Kidney (tissue), 14 donors: ENCODE data around the gene DICER1. TPM values are rescaled to one million over a fixed set of nuclear protein-coding genes. Genes with fewer than 3 reads are reported as not detected.

Experiments used
- DNase-seq, 5 donors: peaks; one replicate each; pipeline ENCODE4 v3.0.0-alpha.2; 2013 to 2020
- FAIRE-seq: peaks from 2 replicates; lab custom pipeline; 2012; peaks lifted over from hg19 to GRCh38; lab: Jason Lieb, UNC
- H3K27ac ChIP-seq, 2 donors: one replicate each; pipeline ENCODE4 v1.7.0; 2013; ENCODE audit warnings: low read depth in 2 of 2, low read length in 2 of 2, inconsistent platforms in 1 of 2
- H3K27me3 ChIP-seq: one replicate; pipeline ENCODE4 v1.7.1; 2013; ENCODE audit warnings: low read length, inconsistent platforms; ENCODE audit not compliant: control insufficient read depth, insufficient read depth
- H3K36me3 ChIP-seq, 3 donors: one replicate each; pipeline versions ENCODE4 v1.7.0 to v1.7.1; 2013; ENCODE audit warnings: low read length in 3 of 3, control low read depth in 1 of 3, inconsistent platforms in 1 of 3; ENCODE audit not compliant: insufficient read depth in 3 of 3, control insufficient read depth in 2 of 3
- H3K4me1 ChIP-seq, 3 donors: one replicate each; pipeline versions ENCODE4 v1.7.0 to v1.7.1; 2013; ENCODE audit warnings: low read length in 3 of 3, inconsistent platforms in 1 of 3, low read depth in 1 of 3; ENCODE audit not compliant: control insufficient read depth in 2 of 3, insufficient read depth in 2 of 3
- H3K4me3 ChIP-seq, 3 donors: one replicate each; pipeline versions ENCODE4 v1.7.0 to v1.8.1; 2013; ENCODE audit warnings: low read length in 3 of 3, control low read depth in 1 of 3, inconsistent platforms in 1 of 3
- H3K9ac ChIP-seq, 3 donors: one replicate each; pipeline versions ENCODE4 v1.7.0 to v1.7.1; 2013; ENCODE audit warnings: low read length in 3 of 3, control low read depth in 1 of 3, inconsistent platforms in 1 of 3
- H3K9me3 ChIP-seq, 3 donors: one replicate each; pipeline versions ENCODE4 v1.7.0 to v1.7.1; 2013; ENCODE audit warnings: low read length in 3 of 3, control low read depth in 1 of 3, inconsistent platforms in 1 of 3; ENCODE audit not compliant: control insufficient read depth in 2 of 3, insufficient read depth in 1 of 3
- CTCF ChIP-seq: IDR thresholded peaks from 3 replicates; pipeline ENCODE4 v1.5.1; 2012; ENCODE audit warnings: mild to moderate bottlenecking, moderate library complexity, borderline replicate concordance; ENCODE audit not compliant: insufficient read depth; ENCODE audit errors: extremely low read depth
- intact Hi-C: fragments of 100-400 bp; cut with DNase I; formaldehyde crosslinking; loops from one replicate; pipeline ENCODE4 v1.11.1; 2022
- polyA plus RNA-seq: library from polyadenylated mRNA; stranded (reverse); fragments of 350-450 nt; fragmentation: Illumina TruSeq; extraction: RNeasy Lipid Tissue Mini Kit (QIAGEN cat#74804); gene quantifications from one replicate; pipeline ENCODE4 v1.2.3, GENCODE V29; 2014; ENCODE audit warnings: low read depth, low replicate concordance; ENCODE audit not compliant: insufficient read depth
- total RNA-seq: library from RNA; stranded (reverse); fragmentation: NEBNext Ultra II Directional; extraction: Animal tissue kit (Norgen Biotek cat#: 25700); gene quantifications from one replicate; pipeline ENCODE4 v1.2.1, GENCODE V29; 2021
- donor health status: control.
- donor health status: control.
- donor health status: control.
- donor health status: control.
- donor health status: control.
- donor health status: DM: yes; HTN: yes; CAD: no.
- donor health status: Normal renal cell carcinoma (clear cell type).

DICER1 gene
- total and polyA plus RNA-seq, 2 donors from 2014 or later, result 6.0 to 83.6 TPM

- H3K9ac ChIP-seq, result no peak overlapping the region
- H3K36me3 ChIP-seq, result peaks cover 3 to 5% (median 4%) of the 10 kb centered on the region in 3 donors
- H3K27ac ChIP-seq, result no peak overlapping the region
- H3K9me3 ChIP-seq, result no peaks in the 10 kb centered on the region
- peaks cover 0 to 8% (median 4%) of the 10 kb centered on the region in 3 donors for H3K4me1 ChIP-seq
- no peak for FAIRE-seq
- no peak for TF ChIP-seq CTCF
- intact Hi-C loops, result no loop called here
- no peak for DNase-seq
- H3K4me3 ChIP-seq, result no peak overlapping the region
- H3K27me3 ChIP-seq, result no peaks in the 10 kb centered on the region
These were observed 24.0 kb downstream of the DICER1 start for GRCh38 chr14:95133282-95133681.

DNA sequence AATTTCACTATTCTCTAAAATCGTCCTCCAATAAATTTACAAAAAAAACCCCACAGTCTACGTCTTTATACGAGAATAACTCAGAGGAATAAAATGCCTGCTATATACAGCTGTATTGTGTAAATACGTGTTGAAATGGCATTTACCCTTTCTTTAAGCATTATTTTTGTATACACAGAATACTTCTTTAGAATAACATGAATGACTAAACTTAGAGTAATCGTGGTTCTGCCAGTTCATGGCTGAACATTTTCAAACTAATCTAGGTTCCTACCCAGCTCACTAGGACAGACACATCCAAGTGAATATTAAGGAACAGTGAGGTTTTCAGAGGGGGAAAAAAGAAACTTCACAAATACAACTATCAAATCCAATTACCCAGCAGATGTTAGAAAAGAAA is 24.6 kb downstream of the DICER1 start:
- no peak for DNase-seq
- no peak for TF ChIP-seq CTCF

DNA sequence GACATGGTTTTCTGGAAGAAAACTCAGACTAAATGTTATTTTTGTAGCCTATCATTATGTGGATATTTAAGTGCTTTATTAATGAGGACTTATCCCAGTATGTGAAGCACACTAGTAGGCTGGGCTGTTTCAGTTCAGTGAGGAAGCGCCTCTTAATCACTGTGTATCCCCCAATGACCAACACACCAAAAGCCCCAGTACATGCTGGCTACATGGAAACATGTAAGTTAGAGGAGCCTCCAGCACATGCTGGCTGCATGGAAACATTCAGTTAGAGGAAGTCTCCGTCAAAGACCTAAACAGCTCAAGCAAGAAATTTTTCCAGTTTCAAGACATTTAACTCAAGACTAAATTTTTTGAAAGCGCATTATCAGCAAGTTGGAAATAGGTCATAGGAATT is 26.8 kb downstream of the DICER1 start:
- intact Hi-C loops, result no loop called here
- Histone ChIP-seq H3K27me3 (no peaks in the 10 kb centered on the region), H3K4me1 (peaks cover 0 to 2% (median 0%) of the 10 kb centered on the region in 3 donors), H3K4me3 (no peak overlapping the region), H3K9me3 (no peaks in the 10 kb centered on the region), H3K9ac (no peak overlapping the region), H3K36me3 (peaks cover 4 to 9% (median 7%) of the 10 kb centered on the region in 3 donors), H3K27ac (no peak overlapping the region)
- DNase-seq (no peak), FAIRE-seq (no peak)
- no peak for TF ChIP-seq CTCF

More for the DNA sequence above, 24.6 kb downstream of the DICER1 start:
- FAIRE-seq, result no peak
- Histone ChIP-seq H3K4me3 (no peak overlapping the region), H3K9me3 (no peaks in the 10 kb centered on the region), H3K27ac (no peak overlapping the region), H3K36me3 (peaks cover 3 to 5% (median 4%) of the 10 kb centered on the region in 3 donors), H3K4me1 (peaks cover 0 to 6% (median 4%) of the 10 kb centered on the region in 3 donors), H3K9ac (no peak overlapping the region), H3K27me3 (no peaks in the 10 kb centered on the region)
- intact Hi-C loops, result no loop called here

GRCh38 chr14:95128140-95128539 is 29.2 kb downstream of the DICER1 start:
- peaks cover 11 to 19% (median 13%) of the 10 kb centered on the region in 3 donors for H3K36me3 ChIP-seq
- TF ChIP-seq CTCF, result no peak
- intact Hi-C loops, result no loop called here
- H3K9ac ChIP-seq, result no peak overlapping the region
- no peak for DNase-seq
- no peaks in the 10 kb centered on the region for H3K4me1 ChIP-seq
- H3K4me3 ChIP-seq, result no peak overlapping the region
- no peaks in the 10 kb centered on the region for H3K27me3 ChIP-seq
- peak; percentile 3 for FAIRE-seq
- H3K9me3 ChIP-seq, result no peaks in the 10 kb centered on the region
- no peak overlapping the region for H3K27ac ChIP-seq
